HG03175 (cell line): Measurements from ENCODE around the gene MPZL1.
"Not testable (repeated sequence)": the region's sequence is repeated elsewhere in the genome, so short reads cannot be mapped to it uniquely, and the experiment has no call there.

ENCODE experiments used
- ATAC-seq: cut with Tn5 transposase; IDR thresholded peaks from one replicate; pipeline ENCODE4 v1.9.1; 2021; ENCODE audit warnings: mild to moderate bottlenecking, moderate library complexity; ENCODE audit not compliant: unreplicated experiment

MPZL1 gene

DNA sequence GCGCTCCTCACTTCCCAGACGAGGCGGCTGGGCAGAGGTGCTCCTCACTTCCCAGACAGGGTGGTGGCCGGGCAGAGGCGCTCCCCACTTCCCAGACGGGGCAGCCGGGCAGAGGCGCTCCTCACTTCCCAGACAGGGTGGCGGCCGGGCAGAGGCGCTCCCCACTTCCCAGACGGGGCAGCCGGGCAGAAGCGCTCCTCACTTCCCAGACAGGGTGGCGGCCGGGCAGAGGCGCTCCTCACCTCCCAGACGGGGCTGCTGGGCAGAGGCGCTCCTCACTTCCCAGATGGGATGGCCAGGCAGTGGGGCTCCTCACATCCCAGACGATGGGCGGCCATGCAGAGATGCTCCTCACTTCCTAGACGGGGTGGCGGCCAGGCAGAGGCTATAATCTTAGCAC lies 84.5 kb downstream of the MPZL1 start:
- not testable (repeated sequence) for ATAC-seq

DNA sequence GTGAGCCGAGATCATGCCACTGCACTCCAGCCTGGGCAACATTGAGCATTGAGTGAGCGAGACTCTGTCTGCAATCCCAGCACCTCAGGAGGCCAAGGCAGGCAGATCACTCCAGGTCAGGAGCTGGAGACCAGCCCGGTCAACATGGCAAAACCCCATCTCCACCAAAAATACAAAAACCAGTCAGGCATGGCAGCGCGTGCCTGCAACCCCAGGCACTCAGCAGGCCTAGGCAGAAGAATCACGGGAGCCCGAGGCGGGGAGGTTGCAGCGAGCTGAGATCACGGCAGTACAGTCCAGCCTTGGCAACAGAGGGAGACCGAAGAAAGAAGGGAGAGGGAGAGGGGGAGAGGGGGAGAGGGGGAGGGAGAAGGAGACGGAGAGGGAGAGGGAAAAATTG lies 84.9 kb downstream of the MPZL1 start:
- not testable (repeated sequence) for ATAC-seq

DNA sequence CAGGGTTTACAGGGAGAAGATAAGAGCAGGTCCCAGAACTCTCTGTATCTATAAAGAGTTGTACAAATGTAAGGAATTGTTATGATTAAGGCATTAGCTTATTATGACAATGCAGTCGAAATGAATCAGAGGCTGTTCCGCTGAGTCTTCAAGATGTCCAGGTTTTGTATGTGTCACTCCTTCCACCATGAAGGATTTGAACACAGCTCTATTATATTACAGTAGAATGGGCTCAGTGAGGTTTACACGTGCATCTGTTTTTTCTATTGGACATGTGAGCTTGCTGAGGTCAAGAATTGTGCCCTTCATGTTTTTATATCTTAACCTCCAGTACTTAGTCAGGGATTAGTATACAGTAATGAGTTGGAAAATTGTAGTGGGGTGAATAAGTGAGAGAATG lies 86.3 kb downstream of the MPZL1 start:
- no peak for ATAC-seq

DNA sequence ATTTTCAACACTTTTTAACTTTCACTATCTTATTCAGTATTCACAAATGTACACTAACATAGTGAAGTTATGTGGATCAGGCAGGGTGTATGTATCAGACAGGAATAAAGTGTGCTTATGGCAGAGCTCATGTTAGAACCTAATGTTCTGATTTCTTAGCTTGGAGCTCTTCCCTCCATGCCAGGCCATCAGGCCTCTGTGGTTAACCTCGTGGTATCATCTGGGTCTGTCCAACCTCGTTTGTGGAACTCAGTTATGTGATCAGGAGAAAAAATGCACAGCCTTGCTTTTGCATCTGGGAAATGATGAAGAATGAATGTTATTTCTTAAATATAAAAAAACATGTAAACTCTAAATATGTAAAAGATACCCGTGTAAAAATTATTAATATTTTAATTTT lies 86.9 kb downstream of the MPZL1 start:
- ATAC-seq: no peak

DNA sequence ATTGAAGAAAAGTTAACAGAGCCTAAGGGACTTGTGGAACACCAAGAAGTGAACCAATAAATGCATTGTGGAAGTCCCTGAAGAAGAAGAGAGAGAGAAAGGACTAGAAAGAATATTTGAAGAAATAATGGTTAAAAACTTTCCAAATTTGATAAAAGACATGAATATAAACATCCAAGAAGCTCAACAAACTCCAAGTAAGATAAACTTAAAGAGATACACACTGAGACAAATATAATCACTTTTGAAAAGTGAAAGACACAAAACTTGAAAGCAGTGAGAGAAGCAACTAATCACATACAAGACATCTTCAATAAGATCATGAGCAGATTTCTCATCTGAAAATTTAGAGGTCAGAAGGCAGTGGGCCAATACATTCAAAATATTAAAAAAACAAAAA lies 91.2 kb downstream of the MPZL1 start:
- no peak for ATAC-seq

DNA sequence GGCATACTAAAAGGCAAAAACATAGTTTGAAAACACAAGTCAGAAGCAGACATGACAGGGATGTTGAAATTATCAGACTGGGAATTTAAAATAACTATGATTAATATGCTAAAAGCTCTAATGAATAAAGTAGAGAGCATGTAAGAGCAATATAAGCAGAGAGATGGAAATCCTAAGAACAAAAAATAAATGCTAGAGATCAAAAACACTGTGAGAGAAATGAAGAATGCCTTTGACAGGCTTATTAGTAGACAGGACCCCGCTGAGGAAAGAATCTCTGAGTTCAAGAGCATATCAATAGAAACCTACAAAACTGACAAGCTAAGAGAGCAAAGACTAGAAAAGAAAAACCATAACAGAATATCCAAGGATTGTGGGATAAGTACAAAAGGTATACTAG lies 93.9 kb downstream of the MPZL1 start:
- ATAC-seq: no peak

DNA sequence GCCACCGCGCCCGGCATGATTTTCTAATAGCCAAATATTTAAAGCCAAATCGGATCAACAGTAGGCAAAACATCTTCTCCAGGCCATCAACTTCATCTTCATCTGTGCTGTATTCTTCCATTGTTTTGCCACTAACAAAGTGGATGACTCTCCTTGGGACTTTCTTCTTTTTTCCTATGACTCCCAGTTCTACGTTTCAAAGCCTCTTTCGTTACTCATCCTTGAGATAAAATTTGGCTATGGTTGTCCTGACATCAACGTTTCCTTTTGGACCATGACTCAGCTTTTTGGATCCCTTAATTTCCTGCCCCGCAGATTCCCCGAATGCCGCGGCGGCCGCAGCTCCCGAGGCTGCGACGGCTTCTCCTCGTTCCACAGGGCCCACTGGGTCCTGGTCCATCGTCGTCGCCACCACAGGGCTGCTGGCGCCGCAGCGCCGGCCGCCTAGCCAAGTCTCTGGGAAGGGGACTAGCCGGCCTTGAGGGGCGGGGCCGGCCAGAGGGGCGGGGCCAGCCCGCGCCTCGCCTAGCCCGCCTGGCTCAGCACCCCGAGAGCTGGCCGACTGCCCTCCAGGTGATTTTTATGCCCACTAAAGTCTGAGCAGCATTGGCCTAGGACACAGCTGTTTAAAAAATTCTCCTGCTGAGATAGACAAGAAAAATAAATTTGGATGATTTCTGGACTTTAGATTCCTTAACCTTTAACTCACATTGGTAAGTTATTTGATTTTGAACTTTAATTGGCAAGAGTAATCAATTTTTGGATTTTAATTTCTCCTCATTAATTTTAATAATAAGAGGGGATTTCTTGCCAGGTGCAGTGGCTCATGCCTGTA lies 98.3 kb downstream of the MPZL1 start:
- peak; percentile 46 for ATAC-seq

DNA sequence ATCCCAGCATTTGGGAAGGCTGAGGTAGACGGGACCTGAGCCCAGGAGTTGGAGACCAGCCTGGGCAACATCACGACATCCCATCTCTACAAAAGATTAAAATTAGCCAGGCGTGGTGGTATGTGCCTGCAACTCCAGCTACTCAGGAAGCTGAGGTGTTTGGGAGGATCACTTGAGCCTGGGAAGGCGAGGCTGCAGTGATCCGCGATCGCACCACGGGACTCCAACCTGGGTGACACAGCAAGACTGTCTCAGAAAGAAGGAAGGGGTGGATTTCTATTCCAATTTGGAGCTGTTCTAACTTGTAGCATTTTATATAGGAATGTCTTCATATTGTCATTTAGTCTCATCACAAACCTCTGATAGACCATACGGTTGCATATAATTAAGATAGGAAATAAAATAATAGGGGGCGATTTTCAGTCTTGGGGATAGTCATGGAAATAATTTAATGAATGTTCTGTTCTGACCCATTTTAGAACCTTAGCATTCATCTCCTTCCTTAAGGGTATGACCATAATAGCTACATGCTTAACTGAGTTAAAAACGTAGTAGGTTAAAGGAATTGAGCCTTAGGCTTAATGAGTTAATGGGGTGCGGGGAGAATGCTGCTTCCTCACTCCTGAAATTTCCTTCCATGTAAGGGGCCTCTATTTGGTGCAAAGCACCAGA lies 99.0 kb downstream of the MPZL1 start:
- ATAC-seq: no peak

DNA sequence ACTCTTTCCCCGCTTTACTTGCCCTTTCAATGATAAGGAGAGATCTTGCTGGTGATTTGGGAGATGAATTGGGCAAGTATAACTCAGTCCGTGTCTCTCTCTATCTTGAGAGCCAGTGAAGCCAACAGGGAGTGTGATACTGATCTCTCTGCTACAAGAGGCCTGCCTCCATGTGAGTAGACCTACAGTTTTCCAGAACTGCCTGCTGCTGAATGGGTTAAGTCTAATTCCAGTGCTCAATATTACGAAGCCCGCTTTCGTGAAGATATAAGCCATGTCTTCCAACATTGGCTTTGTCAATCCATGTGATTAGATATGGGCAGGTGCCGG lies 99.5 kb downstream of the MPZL1 start:
- ATAC-seq: no peak

DNA sequence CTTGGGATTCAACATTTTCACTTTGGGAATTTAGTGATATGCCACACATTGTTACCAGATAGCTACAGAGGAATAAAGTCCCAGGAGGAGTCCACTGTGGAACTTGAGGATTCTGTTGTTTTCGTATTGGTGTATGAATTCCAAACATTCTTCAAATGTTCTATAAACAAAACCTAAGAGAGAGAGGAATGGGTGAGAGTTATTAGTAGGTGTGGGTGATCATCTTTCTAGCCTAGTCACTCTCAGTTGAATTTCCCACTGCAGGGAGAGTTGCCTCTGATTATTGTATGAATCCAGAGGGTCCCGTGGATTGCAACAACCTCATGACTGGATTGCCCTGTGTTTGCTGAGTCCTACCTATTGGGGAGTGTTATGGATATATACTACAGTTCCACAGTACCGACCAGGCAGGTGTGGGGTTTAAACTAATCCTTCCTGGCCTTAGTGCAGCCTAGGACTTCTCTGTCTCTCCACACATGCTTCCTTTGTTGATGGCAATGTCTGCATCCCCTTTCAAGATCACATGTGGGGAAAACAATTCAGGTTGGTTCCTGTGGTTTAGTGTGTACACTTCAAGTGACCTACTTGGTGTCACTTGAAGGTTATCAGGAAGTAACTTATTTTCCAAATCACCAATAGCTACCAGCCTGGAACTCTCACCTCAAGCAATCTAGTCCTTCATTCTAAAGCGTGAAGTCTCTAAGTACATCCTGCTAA lies 100.3 kb downstream of the MPZL1 start:
- ATAC-seq: no peak

DNA sequence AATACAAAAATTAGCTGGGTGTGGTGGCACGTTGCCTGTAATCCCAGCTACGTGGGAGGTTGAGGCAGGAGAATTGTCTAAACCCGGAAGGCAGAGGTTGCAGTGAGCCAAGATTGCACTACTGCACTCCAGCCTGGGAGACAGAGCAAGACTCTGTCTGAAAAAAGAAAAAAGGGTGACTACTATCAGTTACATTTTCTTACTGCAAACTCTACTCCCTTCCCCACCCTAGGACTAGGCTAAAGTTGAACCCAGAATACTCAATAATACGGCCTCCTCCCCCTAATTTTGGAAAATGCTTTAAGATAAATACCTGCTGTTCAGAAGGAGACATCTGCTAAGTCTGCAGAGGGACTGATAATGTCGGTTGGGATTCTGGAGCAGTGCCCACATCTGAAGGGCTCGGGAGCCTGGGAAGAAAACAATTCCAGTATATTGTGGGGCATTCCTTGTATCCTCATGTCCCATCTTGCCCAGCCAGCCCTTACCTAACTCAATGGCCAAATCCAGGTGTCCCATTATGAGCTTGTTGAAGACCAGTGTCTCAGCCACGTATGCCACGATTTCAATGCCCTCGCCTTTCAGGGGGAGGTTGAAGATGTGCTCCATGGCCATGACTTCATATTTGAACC lies 102.5 kb downstream of the MPZL1 start:
- ATAC-seq: no peak

DNA sequence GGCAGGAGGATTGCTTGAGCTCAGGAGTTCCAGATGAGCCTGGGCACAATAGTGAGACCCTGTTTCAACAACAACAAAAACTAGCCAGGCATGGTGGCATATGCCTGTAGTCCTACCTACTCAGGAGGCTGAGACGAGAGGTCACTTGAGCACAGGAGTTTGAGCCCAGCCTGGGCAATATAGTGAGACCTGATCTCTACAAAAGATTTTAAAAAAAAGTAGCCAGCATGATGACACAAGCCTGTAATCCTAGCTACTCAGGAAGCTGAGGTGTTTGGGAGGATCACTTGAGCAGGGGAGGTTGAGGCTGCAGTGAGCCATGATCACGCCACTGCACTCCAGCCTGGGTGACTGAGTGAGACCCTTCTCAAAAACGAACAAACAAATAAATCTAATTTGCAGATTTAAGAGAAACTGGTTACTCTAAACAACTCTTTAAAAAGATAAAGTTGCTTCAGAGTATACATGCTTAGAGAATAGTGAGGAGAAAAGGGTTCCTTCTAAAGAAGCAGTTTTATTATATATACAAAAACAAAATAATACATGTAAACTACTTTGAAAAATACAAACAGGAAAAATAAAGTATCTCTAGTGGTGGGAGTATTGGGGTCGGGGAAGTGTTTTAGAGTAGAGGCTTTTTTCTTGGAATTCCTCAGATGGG lies 103.8 kb downstream of the MPZL1 start:
- ATAC-seq: no peak

DNA sequence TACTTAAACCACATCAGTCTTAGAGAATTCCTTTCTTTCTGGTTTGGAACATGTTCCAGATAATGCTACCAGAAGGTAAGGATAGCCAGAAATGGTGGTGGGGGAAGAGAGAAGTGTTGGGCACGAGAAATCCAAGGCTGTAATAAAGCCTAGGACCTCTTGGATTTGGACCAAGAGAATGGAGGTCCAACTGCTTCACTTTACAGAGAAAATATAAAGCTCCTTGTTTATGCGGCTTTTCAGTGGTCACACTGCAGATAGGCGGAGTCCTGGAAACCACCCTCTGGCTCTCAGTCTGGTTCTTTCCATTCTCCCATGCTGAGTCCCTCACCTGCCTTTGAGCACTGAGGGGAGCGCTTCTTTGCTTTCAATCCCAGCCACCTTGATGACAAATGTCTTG lies 104.3 kb downstream of the MPZL1 start:
- no peak for ATAC-seq

DNA sequence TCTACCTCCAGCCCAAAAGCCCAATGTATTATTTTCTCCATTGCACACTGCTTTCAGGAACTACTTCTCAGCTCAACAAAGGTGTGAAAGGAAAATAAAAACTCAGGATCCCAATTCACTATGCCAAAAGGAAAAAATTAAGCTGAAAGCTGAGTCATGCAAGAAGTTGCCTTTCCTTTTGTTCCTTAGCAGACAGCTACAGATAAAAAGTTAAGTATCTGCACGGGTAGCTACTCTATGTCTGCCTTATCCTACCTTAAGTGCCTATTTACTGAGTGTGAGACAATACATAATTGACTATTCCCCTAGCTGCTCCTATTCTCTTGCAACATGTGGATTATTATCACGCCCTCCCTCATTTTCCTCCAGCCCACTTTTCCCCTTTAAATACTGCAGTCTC lies 108.1 kb downstream of the MPZL1 start:
- no peak for ATAC-seq

DNA sequence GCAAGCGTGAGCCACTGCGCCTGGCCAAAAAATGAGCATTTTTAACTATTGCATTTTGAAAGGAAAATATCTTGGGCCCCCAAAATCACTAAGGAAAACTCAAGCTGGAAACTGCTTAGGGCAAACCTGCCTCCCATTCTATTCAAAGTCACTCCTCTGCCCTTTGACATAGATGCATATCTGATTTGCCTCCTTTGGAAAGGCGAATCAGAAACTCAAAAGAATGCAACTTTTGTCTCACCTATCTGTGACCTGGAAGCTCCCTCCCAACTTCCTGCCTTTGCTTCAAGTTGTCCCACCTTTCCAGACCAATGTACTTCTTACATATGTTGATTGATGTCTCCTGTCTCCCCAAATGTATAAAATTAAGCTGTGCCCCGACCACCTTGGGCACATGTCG lies 108.9 kb downstream of the MPZL1 start:
- ATAC-seq: not testable (repeated sequence)

DNA sequence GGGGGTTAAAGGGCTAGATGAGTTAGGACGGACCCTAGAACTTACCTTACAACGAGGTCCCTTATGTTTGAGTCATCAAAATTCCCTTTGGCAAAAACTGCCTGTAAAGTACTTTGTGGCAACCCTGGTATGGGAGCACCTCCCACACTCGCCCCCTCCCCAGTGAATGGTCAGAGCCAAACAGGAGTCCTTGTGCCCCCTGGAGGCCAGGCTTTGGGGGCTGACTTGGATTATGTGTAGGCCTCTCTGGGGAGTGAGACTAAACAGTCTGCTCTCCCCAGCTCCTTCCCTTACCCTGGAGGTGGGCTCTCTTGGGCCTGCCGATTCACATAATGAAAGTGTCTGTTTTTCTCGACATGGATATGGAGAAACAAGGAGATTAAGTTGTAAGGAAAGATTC lies 110.9 kb downstream of the MPZL1 start:
- ATAC-seq: no peak

DNA sequence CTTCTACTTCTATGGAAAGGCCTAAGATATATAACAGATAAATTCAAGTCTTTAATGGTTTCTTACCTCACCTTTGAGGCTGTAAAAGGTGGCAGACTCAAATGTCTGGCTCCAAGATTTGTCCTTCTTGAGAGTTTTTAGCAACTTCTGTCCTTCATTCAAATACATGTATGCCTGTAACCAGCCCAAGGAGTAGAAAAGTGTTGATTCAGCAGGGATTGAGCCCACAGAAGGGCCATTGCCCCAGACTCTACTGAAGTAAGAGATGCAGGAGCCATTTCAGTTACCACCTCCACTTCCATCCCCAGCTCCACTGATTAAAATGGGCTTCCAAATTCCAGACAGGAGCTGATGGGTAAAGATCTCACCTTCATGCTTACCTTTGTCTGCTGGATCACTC lies 112.1 kb downstream of the MPZL1 start:
- no peak for ATAC-seq

DNA sequence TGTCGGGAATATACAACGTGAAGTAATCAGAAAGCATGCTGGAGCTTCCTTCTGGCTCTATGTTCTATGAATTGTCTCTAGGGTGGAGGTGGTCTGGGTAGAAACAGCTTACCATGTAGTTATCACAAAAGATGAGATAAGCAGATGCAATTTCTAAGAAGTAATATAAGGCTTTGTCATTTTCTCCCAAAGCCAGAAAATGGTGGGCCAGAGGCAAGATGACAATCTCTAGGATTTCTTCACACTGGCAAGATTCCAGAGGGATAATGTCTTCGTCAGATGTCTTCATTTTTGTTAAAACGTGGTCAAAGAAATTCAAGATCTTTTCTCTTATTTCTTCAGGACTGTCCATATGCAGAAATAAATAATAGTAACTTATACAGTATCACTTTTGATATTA lies 114.4 kb downstream of the MPZL1 start:
- no peak for ATAC-seq

DNA sequence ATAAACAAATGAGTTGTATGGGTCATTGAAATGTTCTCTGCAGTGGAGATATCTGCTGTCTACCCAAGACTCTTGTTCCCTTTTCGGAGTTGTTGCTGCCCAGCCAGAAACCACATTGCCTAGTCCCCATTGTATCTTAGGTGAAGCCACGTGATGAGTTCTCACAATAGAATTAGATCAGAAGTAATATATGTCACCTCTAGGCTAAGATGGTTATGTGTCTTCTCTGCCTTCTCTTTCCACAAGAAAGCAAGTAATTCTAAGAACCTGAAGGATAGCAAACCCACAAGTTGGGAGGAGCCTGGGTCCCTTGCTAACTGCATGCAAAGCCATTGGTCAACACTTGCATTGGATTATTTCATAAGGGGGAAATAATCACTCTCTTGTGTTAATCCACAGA lies 115.5 kb downstream of the MPZL1 start:
- no peak for ATAC-seq

DNA sequence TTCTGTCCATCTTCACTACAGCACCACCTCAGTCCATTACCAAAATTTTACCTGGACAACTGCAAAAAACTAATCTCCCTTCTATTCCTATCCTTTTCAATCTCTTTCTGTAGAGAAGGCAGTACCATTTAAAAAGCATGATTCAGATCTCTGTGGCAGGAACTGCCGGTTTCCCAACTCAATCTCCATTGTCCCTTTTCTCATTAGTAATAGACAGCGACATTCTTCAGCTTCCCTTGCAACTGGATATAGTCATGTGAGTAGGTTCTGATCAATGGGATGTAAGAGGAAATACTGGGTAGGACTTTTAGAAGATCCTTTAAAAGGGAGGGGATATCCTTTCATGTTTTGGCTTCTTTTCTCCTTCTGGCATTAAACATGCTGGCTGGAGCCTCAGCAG lies 117.2 kb downstream of the MPZL1 start:
- no peak for ATAC-seq
